Vagina (tissue), 2 donors: Measurements from ENCODE around the gene LANCL3.

Source experiments
- CTCF ChIP-seq, 3 experiments: fragments of 450-650 bp in 2 of 3; fragments of 200-600 bp in 1 of 3; sonication (generic) in 1 of 3; IDR thresholded peaks; one replicate each; pipeline ENCODE4 v1.5.1; 2017 to 2019; ENCODE audit warnings: antibody characterized with exemption in 3 of 3, mild to moderate bottlenecking in 2 of 3, moderate library complexity in 2 of 3
- POLR2A ChIP-seq, 2 donors: fragments of 450-650 bp; IDR thresholded peaks; one replicate each; pipeline ENCODE4 v1.6.1; 2017; ENCODE audit warnings: antibody characterized with exemption in 2 of 2, mild to moderate bottlenecking in 2 of 2, moderate library complexity in 2 of 2
- POLR2AphosphoS5 ChIP-seq, 2 donors: sonication (generic); formaldehyde crosslinking; IDR thresholded peaks; one replicate each; pipeline ENCODE4 v1.9.0; 2017; ENCODE audit warnings: antibody characterized with exemption in 2 of 2, mild to moderate bottlenecking in 2 of 2, low read depth in 1 of 2; ENCODE audit not compliant: insufficient read depth in 1 of 2

GRCh38 chrX:37711991-37712390 lies 140.5 kb downstream of the LANCL3 start:
- no peak for TF ChIP-seq POLR2A (IDR thresholded peaks at IDR 0.05)
- TF ChIP-seq CTCF (IDR thresholded peaks at IDR 0.05) = no peak
- TF ChIP-seq POLR2AphosphoS5 (IDR thresholded peaks at IDR 0.05; ENCODE audit: insufficient read depth in 1 of 2, low read depth in 1 of 2) = no peak
